Measurements from ENCODE around the gene CCDC83. TPM values are rescaled to one million over a fixed set of nuclear protein-coding genes. Genes with fewer than 3 reads are reported as not detected.
"Not testable (repeated sequence)": the region's sequence is repeated elsewhere in the genome, so short reads cannot be mapped to it uniquely, and the experiment has no call there.

The CCDC83 gene
- total RNA-seq, 2 donors from 2014 or later, result not detected

DNA sequence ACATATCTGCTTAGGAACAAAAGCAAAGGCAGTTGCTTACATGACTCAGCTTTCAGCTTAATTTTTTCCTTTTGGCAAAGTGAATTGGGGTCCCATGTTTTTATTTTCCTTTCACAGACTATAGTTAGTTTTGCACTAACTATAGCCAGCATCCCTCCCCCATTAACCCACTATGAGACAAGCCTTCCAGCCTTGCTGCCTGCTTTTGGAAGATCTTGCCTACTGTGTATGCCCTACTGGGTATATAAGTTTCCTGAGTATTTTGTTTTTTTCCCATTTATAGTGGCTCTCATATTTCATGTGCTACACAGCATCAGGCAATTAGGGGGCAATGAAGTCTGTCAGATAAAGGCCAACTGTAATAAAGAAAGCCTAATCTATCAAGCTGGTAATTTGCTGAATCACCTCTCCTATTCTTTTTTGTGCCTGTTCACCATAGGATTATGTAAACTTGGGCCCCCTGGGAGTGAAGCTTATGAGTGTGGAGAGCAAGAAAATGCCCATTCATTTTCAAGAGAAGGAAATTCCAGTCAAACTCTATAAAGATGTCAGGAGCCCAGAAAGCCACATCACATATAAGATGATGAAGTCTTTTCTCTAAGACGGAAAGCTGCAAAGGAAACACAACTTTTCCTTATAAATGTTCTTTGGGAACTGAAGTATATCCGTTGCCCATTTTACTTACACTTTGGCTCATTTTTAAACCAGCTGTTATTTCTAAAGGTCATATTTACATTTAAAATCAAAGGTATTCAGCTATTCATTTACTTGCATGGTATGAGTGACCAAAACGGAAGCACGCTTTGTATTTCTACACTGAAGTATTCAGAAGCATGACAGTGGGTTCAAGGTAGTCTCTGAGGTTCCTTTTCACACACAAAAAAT is 64.0 kb downstream of the CCDC83 start:
- no peak for DNase-seq (ENCODE audit: low spot score)
- intact Hi-C loops (cut with DNase I), result no loop called here

DNA sequence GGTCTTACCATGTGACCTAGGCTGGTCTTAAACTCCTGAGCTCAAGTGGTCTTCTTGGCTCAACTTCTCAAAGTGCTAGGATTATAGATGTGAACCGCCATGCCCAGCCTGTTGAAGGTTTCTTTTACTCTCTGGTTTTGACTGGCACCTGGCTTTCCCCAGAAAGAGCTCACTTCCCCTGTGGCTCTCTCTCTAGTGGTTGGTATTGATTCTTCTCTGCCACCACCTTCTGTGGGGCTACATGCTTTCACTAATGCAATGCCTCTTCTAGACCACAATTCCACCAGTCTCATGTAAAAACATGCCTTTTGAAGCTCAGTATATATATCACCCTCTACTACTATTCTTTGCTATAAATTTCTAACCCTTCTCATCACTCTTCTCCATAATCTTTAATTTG is 67.2 kb downstream of the CCDC83 start:
- intact Hi-C loops (cut with DNase I), result no loop called here
- no peak for DNase-seq (ENCODE audit: low spot score)

GRCh38 chr11:85923455-85923854 is 68.3 kb downstream of the CCDC83 start:
- intact Hi-C loops (cut with DNase I), result no loop called here
- DNase-seq (ENCODE audit: low spot score), result no peak

- intact Hi-C loops (cut with DNase I); DNase-seq (ENCODE audit: low spot score): not testable (repeated sequence)
Measured at GRCh38 chr11:85926653-85927214, 71.6 kb downstream of the CCDC83 start.

DNA sequence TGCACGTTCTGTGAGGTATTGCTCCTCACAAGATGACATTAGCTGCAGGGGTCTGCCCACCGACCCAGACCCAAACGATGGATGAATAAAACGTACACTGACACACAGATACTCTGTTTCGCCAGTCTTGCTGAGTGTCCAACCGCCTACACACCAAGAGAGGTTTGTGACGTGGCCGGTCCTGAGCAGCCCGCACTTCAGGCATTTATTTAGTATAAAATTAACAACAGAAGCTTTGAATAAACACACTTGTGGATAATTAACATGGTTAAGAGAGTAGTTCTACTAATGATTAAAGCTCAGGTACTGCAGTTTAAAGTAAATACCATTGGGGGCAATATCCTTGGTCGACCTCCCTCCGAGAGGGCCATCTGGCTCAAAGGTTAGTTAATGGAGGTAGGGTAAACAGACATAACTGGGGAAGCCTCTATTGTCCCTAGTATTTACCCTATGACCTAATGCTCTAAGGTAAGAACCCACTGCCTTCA is 75.7 kb downstream of the CCDC83 start:
- DNase-seq (ENCODE audit: low spot score), result no peak
- intact Hi-C loops (cut with DNase I), result no loop called here

- intact Hi-C loops (cut with DNase I), result no loop called here
- DNase-seq (ENCODE audit: low spot score), result no peak
Measured at GRCh38 chr11:85934596-85935169, 79.5 kb downstream of the CCDC83 start.

DNA sequence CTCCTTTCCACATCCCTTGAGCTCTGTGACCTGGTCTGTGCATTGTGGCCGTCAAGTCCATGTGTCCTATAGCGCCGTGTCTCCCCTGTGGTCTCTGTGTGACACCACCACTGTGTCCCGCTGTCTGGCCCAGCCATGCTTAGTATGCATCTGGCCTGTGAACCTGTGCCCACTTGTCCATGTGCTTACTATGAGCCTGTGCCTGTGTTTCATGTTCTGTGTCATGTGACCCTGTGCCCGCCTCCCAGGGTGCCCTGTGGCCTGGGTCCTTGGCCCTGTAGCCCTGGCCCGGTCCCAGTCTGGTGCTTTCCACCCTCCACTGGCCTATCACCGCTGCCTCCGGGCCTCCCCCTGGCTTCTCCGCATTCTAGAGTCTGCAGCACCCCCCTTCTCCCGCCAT is 80.6 kb downstream of the CCDC83 start:
- intact Hi-C loops (cut with DNase I), result no loop called here
- no peak for DNase-seq (ENCODE audit: low spot score)

GRCh38 chr11:85937835-85938234 is 82.7 kb downstream of the CCDC83 start:
- no peak for DNase-seq (ENCODE audit: low spot score)
- intact Hi-C loops (cut with DNase I), result no loop called here

GRCh38 chr11:85939099-85940015 is 84.2 kb downstream of the CCDC83 start:
- DNase-seq (ENCODE audit: low spot score), result no peak
- intact Hi-C loops (cut with DNase I), result loop anchor here (5.0 to 10.0 kb wide), 2 partner anchors 263 to 275 kb away; no protein-coding TSS in a partner anchor

DNA sequence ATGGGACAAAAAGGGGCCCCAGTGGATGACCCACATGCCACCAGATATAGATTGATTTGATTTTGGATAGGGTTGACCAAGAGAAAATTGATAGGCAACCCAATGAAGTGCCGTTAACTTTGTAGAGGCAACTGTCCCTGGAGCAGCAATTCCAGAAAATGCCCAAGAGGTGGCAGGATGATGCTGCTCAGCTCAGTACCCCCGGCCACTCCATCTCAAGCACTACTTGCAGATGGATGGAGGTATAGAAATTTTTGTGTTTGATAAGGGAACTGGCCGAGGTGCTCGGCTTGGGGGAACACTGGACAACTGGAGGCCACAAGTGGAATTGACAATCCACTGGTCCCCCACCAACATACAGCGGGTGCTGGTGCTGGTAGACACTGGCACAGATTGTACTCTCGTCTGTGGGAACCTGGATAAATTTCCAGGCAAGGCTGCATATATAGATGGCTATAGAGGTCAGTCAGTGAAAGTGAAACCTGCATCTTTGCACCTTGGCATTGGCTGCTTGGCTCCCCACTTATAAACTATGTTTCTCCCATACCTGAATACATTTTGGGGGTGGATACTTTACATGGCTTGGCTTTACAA is 86.3 kb downstream of the CCDC83 start:
- no peak for DNase-seq (ENCODE audit: low spot score)
- intact Hi-C loops (cut with DNase I), result loop anchor here (5.0 to 10.0 kb wide), 2 partner anchors 261 to 273 kb away; no protein-coding TSS in a partner anchor

DNA sequence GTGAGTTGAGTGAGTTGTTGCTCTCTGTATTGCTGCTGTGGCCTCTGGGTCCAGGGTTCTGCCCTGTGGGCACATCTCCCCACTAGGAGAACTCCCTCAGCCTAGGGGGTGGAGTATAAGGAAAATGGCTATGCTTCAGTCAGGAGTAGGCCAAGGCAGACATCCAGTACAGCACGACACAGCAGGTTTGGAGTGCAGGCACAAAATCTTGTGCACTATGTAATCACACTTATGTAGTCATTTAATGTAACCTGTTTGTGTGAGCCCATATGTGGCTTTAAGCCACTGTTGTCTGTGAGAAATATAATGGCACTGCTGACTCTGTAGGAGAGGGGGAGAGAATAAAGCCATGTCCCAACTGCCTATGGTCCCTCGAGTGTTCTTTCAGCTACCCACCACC is 90.1 kb downstream of the CCDC83 start:
- intact Hi-C loops (cut with DNase I), result loop anchor here in 1 of 2 donors (10.0 kb wide), 1 partner anchor 270 kb away; no protein-coding TSS in a partner anchor
- no peak for DNase-seq (ENCODE audit: low spot score)

DNA sequence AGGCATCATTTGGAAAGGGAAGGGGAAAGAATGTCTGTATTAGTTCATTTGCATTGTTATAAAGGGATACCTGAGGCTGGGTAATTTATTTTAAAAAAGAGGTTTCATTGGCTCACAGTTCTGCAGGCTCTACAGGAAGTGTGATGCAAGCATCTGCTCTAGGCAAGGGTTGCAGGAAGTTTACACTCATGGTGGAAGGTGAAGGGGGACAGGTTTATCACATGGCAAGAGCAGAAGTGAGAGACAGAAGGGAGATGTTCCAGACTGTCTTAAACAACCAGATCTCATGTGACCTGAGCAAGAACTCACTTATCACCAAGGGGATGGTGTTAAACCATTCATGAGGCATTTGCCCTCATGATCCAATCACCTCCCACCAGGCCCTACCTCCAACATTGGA is 90.6 kb downstream of the CCDC83 start:
- intact Hi-C loops (cut with DNase I), result loop anchor here in 1 of 2 donors (10.0 kb wide), 1 partner anchor 269 kb away; no protein-coding TSS in a partner anchor
- no peak for DNase-seq (ENCODE audit: low spot score)

- intact Hi-C loops (cut with DNase I), result loop anchor here in 1 of 2 donors (10.0 kb wide), 1 partner anchor 269 kb away; no protein-coding TSS in a partner anchor
Measured at GRCh38 chr11:85946221-85946620, 91.0 kb downstream of the CCDC83 start.

DNA sequence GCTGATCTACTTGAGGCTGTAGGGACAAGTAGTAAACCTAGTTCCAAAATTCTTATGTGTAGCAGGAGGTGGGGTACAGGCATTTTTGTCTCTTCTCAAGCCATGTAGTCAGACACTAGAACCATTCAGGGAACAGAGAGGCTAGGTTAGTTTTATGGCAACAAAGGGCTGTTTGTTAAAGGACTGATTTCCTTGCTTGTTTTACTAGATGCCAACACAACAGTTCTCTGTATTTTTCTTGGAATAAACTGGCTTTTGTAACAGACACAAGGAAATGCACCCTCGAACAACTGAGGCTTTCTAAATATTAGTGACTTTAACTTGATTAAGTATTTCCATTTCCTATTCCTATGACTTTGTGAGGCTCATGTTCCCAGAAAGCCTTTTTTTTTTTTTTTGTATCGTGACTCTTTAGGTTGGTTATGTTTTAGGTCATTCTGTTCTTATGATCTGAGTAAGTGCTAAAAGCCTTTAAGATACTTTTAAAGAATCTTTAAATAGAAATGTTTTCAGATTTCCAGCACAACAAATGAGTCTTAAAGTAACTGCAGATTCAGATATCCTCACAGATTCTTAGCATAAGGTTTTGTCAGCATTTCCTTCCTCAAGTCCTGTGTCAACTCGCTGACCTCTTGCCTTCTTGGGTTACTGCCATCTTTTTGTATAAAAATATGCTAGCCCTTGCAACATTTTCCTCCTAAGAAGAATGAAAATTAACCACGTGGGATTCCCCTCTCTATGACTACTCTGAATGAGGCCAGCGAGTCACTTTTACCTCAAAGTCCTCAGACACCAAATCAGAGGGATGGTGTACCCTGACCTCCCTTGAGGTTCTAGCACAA is 92.5 kb downstream of the CCDC83 start:
- DNase-seq (ENCODE audit: low spot score), result no peak
- intact Hi-C loops (cut with DNase I), result loop anchor here in 1 of 2 donors (10.0 kb wide), 1 partner anchor 267 kb away; no protein-coding TSS in a partner anchor

More at GRCh38 chr11:85946221-85946620, 91.0 kb downstream of the CCDC83 start:
- DNase-seq (ENCODE audit: low spot score), result no peak

DNA sequence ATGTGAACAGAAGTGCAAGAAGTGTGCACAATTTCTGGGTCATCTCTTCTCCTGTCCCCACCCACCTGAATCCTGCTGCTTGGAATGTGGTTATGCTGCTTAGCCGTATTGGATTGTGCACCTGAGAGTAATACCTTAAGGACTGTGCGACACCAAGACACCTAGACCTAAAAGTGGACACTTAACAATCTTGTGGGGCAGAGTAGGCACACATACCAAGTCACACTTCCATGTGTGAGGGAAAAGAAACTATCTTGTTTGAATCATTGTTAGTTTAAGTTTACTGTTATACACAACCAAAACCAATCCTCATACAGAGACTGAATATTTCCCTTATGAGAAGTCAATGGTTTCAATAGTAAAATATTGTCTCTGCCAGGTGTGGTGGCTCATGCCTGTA is 93.7 kb downstream of the CCDC83 start:
- no peak for DNase-seq (ENCODE audit: low spot score)
- intact Hi-C loops (cut with DNase I), result loop anchor here in 1 of 2 donors (10.0 kb wide), 1 partner anchor 266 kb away; no protein-coding TSS in a partner anchor

- intact Hi-C loops (cut with DNase I), result loop anchor here in 1 of 2 donors (10.0 kb wide), 1 partner anchor 265 kb away; no protein-coding TSS in a partner anchor
- DNase-seq (ENCODE audit: low spot score), result no peak
Measured at GRCh38 chr11:85949798-85950197, 94.6 kb downstream of the CCDC83 start.

DNA sequence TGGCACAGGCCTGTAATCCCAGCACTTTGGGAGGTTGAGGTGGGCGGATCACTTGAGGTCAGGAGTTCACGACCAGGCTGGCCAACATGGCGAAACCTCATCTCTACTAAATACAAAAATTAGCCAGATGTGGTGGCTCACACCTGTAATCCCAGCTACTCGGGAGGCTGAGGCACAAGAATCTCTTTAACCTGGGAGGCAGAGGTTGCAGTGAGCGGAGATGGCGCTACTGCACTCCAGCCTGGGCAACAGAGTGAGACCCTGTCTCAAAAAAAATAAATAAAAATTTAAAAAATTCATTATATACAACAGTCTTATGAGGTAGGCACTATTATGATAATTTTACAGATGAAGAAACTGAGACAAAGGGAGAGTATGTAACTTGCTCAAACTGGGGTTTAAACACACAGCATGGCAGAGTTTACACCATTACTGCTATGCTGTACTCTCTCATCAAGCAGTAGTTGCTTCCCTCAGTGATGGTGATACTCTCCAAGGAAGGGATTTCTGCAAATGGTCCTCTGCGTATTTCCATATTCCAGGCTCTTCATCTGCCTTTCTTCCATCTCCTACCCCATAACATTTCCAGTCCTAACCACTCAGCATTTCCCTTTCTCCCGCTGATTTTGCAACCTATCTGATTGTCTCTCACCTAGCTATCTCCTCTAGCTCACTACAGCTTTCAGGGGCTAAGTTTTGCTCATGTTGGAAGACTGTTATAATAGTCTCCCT is 95.3 kb downstream of the CCDC83 start:
- DNase-seq (ENCODE audit: low spot score), result no peak
- intact Hi-C loops (cut with DNase I), result no loop called here
